Measurements from ENCODE around the gene AGA. TPM values are rescaled to one million over a fixed set of nuclear protein-coding genes. Genes with fewer than 3 reads are reported as not detected.

The AGA gene
- total RNA-seq, 4 donors from 2014 or later, result 8.4 to 25.1 (median 14.7) TPM

DNA sequence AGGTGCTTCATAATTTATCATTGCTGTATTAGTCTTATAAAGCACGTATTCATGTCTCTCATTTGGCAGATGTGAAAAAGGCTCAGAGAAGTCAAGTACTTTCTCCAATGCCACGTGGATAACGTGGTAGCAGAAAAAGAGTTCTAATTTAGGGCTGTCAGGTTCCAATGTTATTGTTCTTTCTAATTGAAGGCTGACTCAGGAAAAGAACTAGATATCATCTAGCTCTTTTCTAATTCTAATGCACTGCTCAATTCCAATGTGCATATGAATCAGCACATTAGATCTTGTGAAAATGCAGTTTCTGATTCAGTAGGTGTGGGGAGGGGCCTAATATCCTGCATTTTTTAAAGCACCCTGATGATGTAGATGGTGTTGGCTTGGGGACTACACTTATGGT lies 22.8 kb downstream of the AGA start:
- TF ChIP-seq POLR2A (IDR thresholded peaks at IDR 0.05), result no peak
- TF ChIP-seq EP300 (IDR thresholded peaks at IDR 0.05), result no peak
- no peak for TF ChIP-seq CTCF (IDR thresholded peaks at IDR 0.05)
- DNase-seq (ENCODE audit: low spot score in 2 of 2), result no peak
- WGBS, 2 donors, result 82 to 85% methylated on average over 3 of the region's 3 CpGs

GRCh38 chr4:177413656-177414055 lies 28.6 kb downstream of the AGA start:
- no peaks in the 10 kb centered on the region for H3K4me1 ChIP-seq
- no peak for DNase-seq (ENCODE audit: low spot score in 2 of 2)
- no peak overlapping the region for H3K4me3 ChIP-seq
- no peaks in the 10 kb centered on the region for H3K9me3 ChIP-seq
- no peaks in the 10 kb centered on the region for H3K27me3 ChIP-seq
- TF ChIP-seq POLR2A (IDR thresholded peaks at IDR 0.05) (no peak), EP300 (IDR thresholded peaks at IDR 0.05) (no peak), CTCF (IDR thresholded peaks at IDR 0.05) (no peak)
- no peak overlapping the region for H3K27ac ChIP-seq
- no peaks in the 10 kb centered on the region for H3K36me3 ChIP-seq

More for the DNA sequence above, 22.8 kb downstream of the AGA start:
- no peaks in the 10 kb centered on the region for H3K36me3 ChIP-seq
- no peak overlapping the region for H3K27ac ChIP-seq
- H3K27me3 ChIP-seq, result no peaks in the 10 kb centered on the region
- H3K4me3 ChIP-seq, result no peak overlapping the region
- peaks cover 0 to 12% (median 0%) of the 10 kb centered on the region in 4 donors for H3K9me3 ChIP-seq
- H3K4me1 ChIP-seq, result no peaks in the 10 kb centered on the region

- H3K9me3 ChIP-seq, result no peaks in the 10 kb centered on the region
Measured at GRCh38 chr4:177413076-177413475, 29.2 kb downstream of the AGA start.

GRCh38 chr4:177411996-177412395 lies 30.2 kb downstream of the AGA start:
- DNase-seq (ENCODE audit: low spot score in 2 of 2), result no peak
- Histone ChIP-seq H3K4me1 (no peaks in the 10 kb centered on the region), H3K27ac (no peak overlapping the region), H3K4me3 (no peak overlapping the region), H3K27me3 (no peaks in the 10 kb centered on the region), H3K9me3 (no peaks in the 10 kb centered on the region), H3K36me3 (no peaks in the 10 kb centered on the region)
- 68 to 87% methylated on average over 5 of the region's 5 CpGs for WGBS, 2 donors
- TF ChIP-seq CTCF (IDR thresholded peaks at IDR 0.05) (no peak), EP300 (IDR thresholded peaks at IDR 0.05) (no peak), POLR2A (IDR thresholded peaks at IDR 0.05) (no peak)

More at GRCh38 chr4:177413076-177413475, 29.2 kb downstream of the AGA start:
- H3K36me3 ChIP-seq, result no peaks in the 10 kb centered on the region
- DNase-seq (ENCODE audit: low spot score in 2 of 2), result no peak
- H3K4me1 ChIP-seq, result no peaks in the 10 kb centered on the region
- H3K4me3 ChIP-seq, result no peak overlapping the region
- TF ChIP-seq CTCF (IDR thresholded peaks at IDR 0.05), result no peak
- TF ChIP-seq EP300 (IDR thresholded peaks at IDR 0.05), result no peak
- TF ChIP-seq POLR2A (IDR thresholded peaks at IDR 0.05), result no peak
- no peak overlapping the region for H3K27ac ChIP-seq
- 67 to 85% methylated on average over 1 of the region's 1 CpG for WGBS, 2 donors
- no peaks in the 10 kb centered on the region for H3K27me3 ChIP-seq

GRCh38 chr4:177410566-177410965 lies 31.7 kb downstream of the AGA start:
- no peak for TF ChIP-seq EP300 (IDR thresholded peaks at IDR 0.05)
- no peaks in the 10 kb centered on the region for H3K36me3 ChIP-seq

DNA sequence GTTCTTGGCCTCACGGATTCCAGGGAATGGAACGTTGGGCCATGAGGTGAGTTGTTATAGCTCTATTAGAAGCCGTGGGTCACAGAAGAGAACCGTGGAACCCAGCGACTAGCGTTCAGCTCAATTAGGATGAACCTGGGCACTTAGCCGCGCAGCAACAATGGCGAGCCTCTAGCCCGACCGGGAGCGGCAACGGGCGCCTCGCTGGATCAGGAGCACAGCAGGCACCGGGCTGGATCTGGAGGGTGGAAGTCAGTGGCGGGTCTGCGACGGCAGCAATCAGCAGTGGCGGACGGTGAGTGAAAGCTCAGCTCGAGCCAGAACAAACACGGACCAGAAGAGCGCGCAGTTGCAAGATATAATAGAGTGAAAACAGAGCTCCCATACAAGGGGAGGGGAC lies 34.2 kb downstream of the AGA start:
- Histone ChIP-seq H3K4me3 (no peak overlapping the region), H3K9me3 (no peaks in the 10 kb centered on the region), H3K27me3 (no peaks in the 10 kb centered on the region), H3K36me3 (no peaks in the 10 kb centered on the region), H3K27ac (no peak overlapping the region), H3K4me1 (no peaks in the 10 kb centered on the region)
- DNase-seq (ENCODE audit: low spot score in 2 of 2), result no peak
- WGBS, 2 donors, result 91 to 92% methylated on average over 25 of the region's 25 CpGs
- TF ChIP-seq CTCF (IDR thresholded peaks at IDR 0.05), result no peak
- no peak for TF ChIP-seq EP300 (IDR thresholded peaks at IDR 0.05)
- TF ChIP-seq POLR2A (IDR thresholded peaks at IDR 0.05), result no peak

More at GRCh38 chr4:177410566-177410965, 31.7 kb downstream of the AGA start:
- Histone ChIP-seq H3K4me1 (no peaks in the 10 kb centered on the region), H3K27ac (no peak overlapping the region), H3K27me3 (no peaks in the 10 kb centered on the region), H3K9me3 (no peaks in the 10 kb centered on the region), H3K4me3 (no peak overlapping the region)
- no peak for DNase-seq (ENCODE audit: low spot score in 2 of 2)
